IMR-90 (cell line): ENCODE data around the gene AFF2. TPM values are rescaled to one million over a fixed set of nuclear protein-coding genes. Genes with fewer than 3 reads are reported as not detected.

Experiments used
- ATAC-seq: fragments of 200-7000 bp; cut with Tn5 transposase; 2 replicates; pipeline ENCODE4 v1.9.1; 2020; ENCODE audit warnings: low read depth, mild to moderate bottlenecking, moderate library complexity
- BruUV-seq: library from RNA; stranded (reverse); fragments of 400-500 nt; replicated peaks from 2 replicates; lab custom pipeline; 2021; lab: Mats Ljungman, UMichigan
- CTCF ChIA-PET: fragments of 300-600 bp; formaldehyde crosslinking; extraction: SDS; loops from one replicate; lab custom pipeline; 2021; ENCODE audit warnings: antibody characterized with exemption; lab: Yijun Ruan, JAX
- POLR2A ChIA-PET: fragments of 300-600 bp; sonication (Branson Sonifier 250); formaldehyde crosslinking; loops from one replicate; lab custom pipeline; 2022; ENCODE audit warnings: antibody characterized with exemption; ENCODE audit not compliant: unreplicated experiment; lab: Charles Lee
- DNase-seq: peaks from one replicate; pipeline ENCODE4 v3.0.0; 2013
- H2AFZ ChIP-seq: replicated peaks from 2 replicates; pipeline ENCODE3; 2013; ENCODE audit warnings: low read length, mild to moderate bottlenecking; ENCODE audit not compliant: poor library complexity
- H2AK5ac ChIP-seq: 2 replicates; pipeline ENCODE4 v1.6.1; 2013; ENCODE audit warnings: low read depth, low read length, inconsistent platforms
- H2AK9ac ChIP-seq: replicated peaks from 2 replicates; pipeline ENCODE3; 2013; ENCODE audit warnings: mild to moderate bottlenecking, low read depth, low read length, moderate library complexity; ENCODE audit not compliant: poor library complexity
- H2BK120ac ChIP-seq: 2 replicates; pipeline ENCODE4 v1.6.1; 2013; ENCODE audit warnings: low read depth, low read length, inconsistent platforms
- H2BK15ac ChIP-seq: 3 replicates; pipeline ENCODE4 v1.6.1; 2013; ENCODE audit warnings: low read depth, low read length, inconsistent platforms
- H2BK20ac ChIP-seq: 2 replicates; pipeline ENCODE4 v1.6.1; 2013; ENCODE audit warnings: low read depth, mild to moderate bottlenecking, inconsistent platforms, low read length, moderate library complexity
- H2BK5ac ChIP-seq: 2 replicates; pipeline ENCODE4 v1.6.1; 2013; ENCODE audit warnings: mild to moderate bottlenecking, low read depth, low read length, inconsistent platforms; ENCODE audit not compliant: poor library complexity, severe bottlenecking
- H3K14ac ChIP-seq: replicated peaks from 2 replicates; pipeline ENCODE4 v1.6.1; 2013; ENCODE audit warnings: low read depth, low read length, inconsistent platforms
- H3K18ac ChIP-seq: 2 replicates; pipeline ENCODE4 v1.6.1; 2013; ENCODE audit warnings: low read depth, low read length, control low read depth
- H3K23ac ChIP-seq: 2 replicates; pipeline ENCODE4 v1.6.1; 2013; ENCODE audit warnings: low read depth, low read length, inconsistent platforms
- H3K27ac ChIP-seq: 2 replicates; pipeline ENCODE4 v1.5.1; 2013; ENCODE audit warnings: mild to moderate bottlenecking, control low read depth, low read length; ENCODE audit not compliant: insufficient read depth
- H3K27me3 ChIP-seq: 2 replicates; pipeline ENCODE4 v1.6.1; 2013; ENCODE audit warnings: low read length; ENCODE audit not compliant: control insufficient read depth, insufficient read depth
- H3K36me3 ChIP-seq: 2 replicates; pipeline ENCODE4 v1.6.1; 2013; ENCODE audit warnings: low read length, mixed read lengths; ENCODE audit not compliant: control insufficient read depth, insufficient read depth
- H3K4ac ChIP-seq: 2 replicates; pipeline ENCODE4 v1.6.1; 2013; ENCODE audit warnings: low read depth, low read length, inconsistent platforms
- H3K4me1 ChIP-seq: 2 replicates; pipeline ENCODE4 v1.6.1; 2013; ENCODE audit warnings: low read length, mixed read lengths; ENCODE audit not compliant: control insufficient read depth, insufficient read depth
- H3K4me2 ChIP-seq: 2 replicates; pipeline ENCODE4 v1.6.1; 2013; ENCODE audit warnings: low read depth, mild to moderate bottlenecking, control low read depth, low read length, moderate library complexity
- H3K4me3 ChIP-seq: 2 replicates; pipeline ENCODE4 v1.5.1; 2013; ENCODE audit warnings: low read depth, mild to moderate bottlenecking, control low read depth, low read length, moderate library complexity; ENCODE audit not compliant: insufficient read depth
- H3K56ac ChIP-seq: 2 replicates; pipeline ENCODE4 v1.6.1; 2013; ENCODE audit warnings: low read length, inconsistent platforms; ENCODE audit not compliant: insufficient read depth; ENCODE audit errors: extremely low read depth
- H3K79me1 ChIP-seq, 2 experiments: 2 replicates each; pipeline ENCODE4 v1.6.1; 2013; ENCODE audit warnings: low read length in 2 of 2, inconsistent platforms in 1 of 2, low read depth in 1 of 2
- H3K9ac ChIP-seq: 2 replicates; pipeline ENCODE4 v1.6.1; 2013; ENCODE audit warnings: low read depth, low read length, control low read depth
- H3K9me1 ChIP-seq: 2 replicates; pipeline ENCODE4 v1.6.1; 2013; ENCODE audit warnings: low read length, inconsistent platforms; ENCODE audit not compliant: insufficient read depth
- H3K9me3 ChIP-seq: 2 replicates; pipeline ENCODE4 v1.6.1; 2013; ENCODE audit warnings: low read length; ENCODE audit not compliant: control insufficient read depth, insufficient read depth
- H4K20me1 ChIP-seq: 2 replicates; pipeline ENCODE4 v1.6.1; 2013; ENCODE audit warnings: low read length, inconsistent platforms; ENCODE audit not compliant: insufficient read depth
- H4K5ac ChIP-seq: 2 replicates; pipeline ENCODE4 v1.6.1; 2013; ENCODE audit warnings: mild to moderate bottlenecking, low read depth, low read length, control low read depth
- H4K8ac ChIP-seq, 2 experiments: 2 replicates each; pipeline ENCODE4 v1.6.1; 2013; ENCODE audit warnings: low read depth in 2 of 2, low read length in 2 of 2, control low read depth in 1 of 2, inconsistent platforms in 1 of 2
- H4K91ac ChIP-seq: 2 replicates; pipeline ENCODE4 v1.6.1; 2013; ENCODE audit warnings: low read depth, low read length, inconsistent platforms; ENCODE audit not compliant: insufficient read depth
- BHLHE40 ChIP-seq: fragments of 150-350 bp; IDR thresholded peaks from 2 replicates; pipeline ENCODE4 v1.6.1; 2016; ENCODE audit warnings: mild to moderate bottlenecking, low read depth, low read length
- CEBPB ChIP-seq: IDR thresholded peaks from 2 replicates; pipeline ENCODE4 v1.6.1; 2012; ENCODE audit warnings: low read depth, low read length, improper control_type of control experiment
- CHD1 ChIP-seq: IDR thresholded peaks from 2 replicates; pipeline ENCODE4 v1.6.1; 2012; ENCODE audit warnings: low read depth, low read length, improper control_type of control experiment
- FOS ChIP-seq: fragments of 150-350 bp; IDR thresholded peaks from 2 replicates; pipeline ENCODE4 v1.6.1; 2016; ENCODE audit warnings: low read depth, low read length
- NFE2L2 ChIP-seq: fragments of 150-350 bp; IDR thresholded peaks from 2 replicates; pipeline ENCODE4 v1.6.1; 2016; ENCODE audit warnings: low read depth, mild to moderate bottlenecking, low read length
- RAD21 ChIP-seq: IDR thresholded peaks from 2 replicates; pipeline ENCODE4 v1.6.1; 2012; ENCODE audit warnings: low read length, improper control_type of control experiment
- RCOR1 ChIP-seq: IDR thresholded peaks from 2 replicates; pipeline ENCODE4 v1.6.1; 2012; ENCODE audit warnings: mild to moderate bottlenecking, low read length, improper control_type of control experiment; ENCODE audit not compliant: insufficient replicate concordance
- RFX5 ChIP-seq: IDR thresholded peaks from 2 replicates; pipeline ENCODE4 v1.8.0; 2012; ENCODE audit warnings: low read depth, mild to moderate bottlenecking, low read length, moderate library complexity
- WGBS, 2 experiments: methylation state at CpG; one replicate each; pipeline versions ENCODE4 v1.1.5 to v1.1.7; 2013; ENCODE audit warnings: missing lambda C conversion rate in 2 of 2; ENCODE audit not compliant: insufficient read length in 1 of 2; ENCODE audit errors: extremely low coverage in 2 of 2; 5-methylcytosine and 5-hydroxymethylcytosine counted together
- dilution Hi-C: fragments of 300-500 bp; cut with HindIII; formaldehyde crosslinking; loops from one replicate; pipeline ENCODE4 v1.14.3; 2018; ENCODE audit warnings: low sequenced_read_pairs; ENCODE audit not compliant: unreplicated experiment
- in situ Hi-C: fragments of 300-500 bp; cut with MboI; formaldehyde crosslinking; loops from 3 replicates; pipeline ENCODE4 v1.14.3; 2019; ENCODE audit warnings: low sequenced_read_pairs, inconsistent platforms, mixed read lengths
- intact Hi-C: fragments of 100-400 bp; cut with micrococcal nuclease; formaldehyde crosslinking; loops from 2 replicates; pipeline ENCODE4 v1.10.0; 2022
- polyA plus RNA-seq, 3 experiments: library from polyadenylated mRNA; depleted of rRNA; stranded (reverse); fragments of >200 nt; gene quantifications; 2 replicates each; pipeline ENCODE4 v1.2.3, GENCODE V29; 2012; ENCODE audit warnings: low replicate concordance in 1 of 3
- total RNA-seq: library from RNA; depleted of rRNA; stranded (reverse); fragments of >200 nt; gene quantifications from 2 replicates; pipeline ENCODE4 v1.2.3, GENCODE V29; 2012
- TF ChIP-seq, protein P1 (sequence below): fragments of 150-350 bp; IDR thresholded peaks from 2 replicates; pipeline ENCODE4 v1.6.1; 2016; ENCODE audit warnings: low read depth, mild to moderate bottlenecking, low read length, moderate library complexity, borderline replicate concordance

The AFF2 gene
- total and polyA plus RNA-seq, 2 of the 4 experiments (the other 2 are of a cell fraction): 0.15 to 0.72 TPM

DNA sequence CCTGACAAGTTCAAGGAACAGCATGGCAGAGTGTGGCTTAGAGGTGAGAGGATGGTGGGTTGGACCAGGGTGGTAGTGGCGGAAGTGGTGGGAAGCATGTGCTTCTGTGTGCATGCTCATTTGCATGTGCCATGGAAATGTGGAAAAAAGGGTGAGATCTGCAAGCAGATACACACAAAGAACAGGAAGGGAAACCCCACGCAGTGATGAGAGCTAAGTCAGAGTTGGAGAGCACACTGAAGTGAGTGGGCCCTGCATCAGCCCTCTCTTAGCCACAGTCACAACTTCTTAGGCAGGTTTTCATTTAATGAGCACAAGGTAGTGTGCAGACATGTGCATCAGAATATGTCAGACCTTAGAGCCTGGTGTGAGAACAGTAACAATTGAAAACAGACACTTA is 483.8 kb downstream of the AFF2 start:
- ChIA-PET POLR2A (no interaction called here), CTCF (no interaction called here)
- no peak overlapping the region for H4K91ac ChIP-seq
- no peak overlapping the region for H3K9ac ChIP-seq
- no peaks in the 10 kb centered on the region for H3K9me3 ChIP-seq
- in situ Hi-C loops (no loop called here), intact Hi-C loops (no loop called here), dilution Hi-C loops (no loop called here)
- no peaks in the 10 kb centered on the region for H3K4me1 ChIP-seq
- no peaks in the 10 kb centered on the region; the same call in 1 of the 2 replicates for H3K9me1 ChIP-seq
- H2AK9ac ChIP-seq: no peak overlapping the region
- no peak overlapping the region for H2BK120ac ChIP-seq
- no peaks in the 10 kb centered on the region for H4K20me1 ChIP-seq
- H3K14ac ChIP-seq: no peak overlapping the region
- H2BK5ac ChIP-seq: no peak overlapping the region
- no peak overlapping the region for H3K18ac ChIP-seq
- H3K4ac ChIP-seq: no peak overlapping the region
- no peak overlapping the region for H2AFZ ChIP-seq
- H2BK20ac ChIP-seq: no peak overlapping the region
- no TSS peak for BruUV-seq
- H3K56ac ChIP-seq: no peak overlapping the region
- no peaks in the 10 kb centered on the region for H3K36me3 ChIP-seq
- TF ChIP-seq RCOR1: no peak
- no peak for TF ChIP-seq NFE2L2
- no peak for TF ChIP-seq RFX5
- no peak for TF ChIP-seq CHD1
- no peak for TF ChIP-seq BHLHE40
- no peak for TF ChIP-seq FOS
- no peak for TF ChIP-seq RAD21
- no peak for TF ChIP-seq CEBPB
- TF ChIP-seq, protein P1, sequence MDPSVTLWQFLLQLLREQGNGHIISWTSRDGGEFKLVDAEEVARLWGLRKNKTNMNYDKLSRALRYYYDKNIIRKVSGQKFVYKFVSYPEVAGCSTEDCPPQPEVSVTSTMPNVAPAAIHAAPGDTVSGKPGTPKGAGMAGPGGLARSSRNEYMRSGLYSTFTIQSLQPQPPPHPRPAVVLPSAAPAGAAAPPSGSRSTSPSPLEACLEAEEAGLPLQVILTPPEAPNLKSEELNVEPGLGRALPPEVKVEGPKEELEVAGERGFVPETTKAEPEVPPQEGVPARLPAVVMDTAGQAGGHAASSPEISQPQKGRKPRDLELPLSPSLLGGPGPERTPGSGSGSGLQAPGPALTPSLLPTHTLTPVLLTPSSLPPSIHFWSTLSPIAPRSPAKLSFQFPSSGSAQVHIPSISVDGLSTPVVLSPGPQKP: no peak
- H4K8ac ChIP-seq: no peak overlapping the region
- no peak overlapping the region for H3K4me2 ChIP-seq
- no peak overlapping the region for H2BK15ac ChIP-seq
- H4K5ac ChIP-seq: no peak overlapping the region
- ATAC-seq (no peak), DNase-seq (no peak)
- no peak overlapping the region for H3K23ac ChIP-seq
- H3K79me1 ChIP-seq: no peaks in the 10 kb centered on the region
- no peak overlapping the region for H2AK5ac ChIP-seq
- H3K27ac ChIP-seq: no peak overlapping the region
- 60% methylated on average over 1 of the region's 2 CpGs; no CpG with 5 or more reads in 1 of the 2 experiments for WGBS, 2 experiments
- H3K4me3 ChIP-seq: no peak overlapping the region
- H3K27me3 ChIP-seq: no peaks in the 10 kb centered on the region
